Hematopoietic multipotent progenitor cell treated with erythropoietin and hydrocortisone succinate and interleukin-3 and kit ligand, for 4 days (in vitro differentiated cells): ENCODE measurements around the gene MYCBP2.
"Not testable (repeated sequence)": the region's sequence is repeated elsewhere in the genome, so short reads cannot be mapped to it uniquely, and the experiment has no call there.

Experiments used
- DNase-seq: peaks from one replicate; pipeline ENCODE4 v3.0.0-alpha.2; 2015

Gene MYCBP2

GRCh38 chr13:77326905-77327604, at the start of gene MYCBP2:
Gene MYCBP2, minus strand, starts transcription at chr13:77327094. Its CDS starts 319 bp downstream, at chr13:77326775.
- peak; percentile 99 for DNase-seq

DNA sequence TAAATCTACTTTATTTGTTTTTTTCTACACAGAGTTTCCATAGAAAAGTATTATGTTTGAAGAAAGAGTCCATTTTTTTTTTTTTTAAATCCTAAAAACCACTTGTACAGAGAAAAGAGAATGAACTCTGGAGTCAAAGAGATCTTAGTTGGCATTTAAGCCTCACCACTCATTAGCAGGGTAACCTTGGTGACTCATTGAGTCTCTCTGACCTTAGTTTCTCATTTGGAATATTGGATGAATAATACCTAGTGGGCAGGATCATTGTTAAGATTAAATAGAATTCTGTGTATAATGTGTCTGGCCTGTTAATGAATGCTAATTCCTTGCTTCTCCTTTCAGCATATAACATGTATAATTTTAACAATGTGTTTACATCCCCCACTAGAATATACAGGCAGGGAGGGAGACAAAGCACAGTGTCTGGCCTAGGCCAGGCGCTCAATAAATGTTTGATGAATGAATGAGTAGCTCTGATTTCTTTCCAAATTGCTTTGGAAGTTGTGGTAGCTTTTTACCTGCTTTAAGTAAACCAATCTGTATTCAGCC, 48.7 kb upstream of the MYCBP2 start:
- DNase-seq: no peak

DNA sequence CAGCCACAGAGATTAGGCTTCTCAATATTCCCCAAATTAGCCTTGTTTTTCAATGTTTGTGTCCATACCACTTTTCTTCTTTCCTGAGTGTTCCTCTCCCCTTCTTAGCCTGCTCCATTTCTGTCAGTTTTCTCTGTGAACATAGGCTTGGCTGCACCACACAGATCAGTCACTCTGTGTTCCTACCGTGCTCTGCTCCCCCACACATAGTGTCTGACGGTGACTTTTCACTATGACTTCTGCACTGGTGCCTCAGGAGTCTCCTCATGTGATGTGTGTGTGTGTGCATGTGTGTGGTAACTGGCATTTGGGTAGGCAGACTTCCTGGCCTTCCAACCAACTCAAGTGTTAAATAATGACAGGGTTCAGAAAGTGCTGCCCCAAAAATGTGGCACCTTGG, 47.9 kb upstream of the MYCBP2 start:
- DNase-seq: no peak

DNA sequence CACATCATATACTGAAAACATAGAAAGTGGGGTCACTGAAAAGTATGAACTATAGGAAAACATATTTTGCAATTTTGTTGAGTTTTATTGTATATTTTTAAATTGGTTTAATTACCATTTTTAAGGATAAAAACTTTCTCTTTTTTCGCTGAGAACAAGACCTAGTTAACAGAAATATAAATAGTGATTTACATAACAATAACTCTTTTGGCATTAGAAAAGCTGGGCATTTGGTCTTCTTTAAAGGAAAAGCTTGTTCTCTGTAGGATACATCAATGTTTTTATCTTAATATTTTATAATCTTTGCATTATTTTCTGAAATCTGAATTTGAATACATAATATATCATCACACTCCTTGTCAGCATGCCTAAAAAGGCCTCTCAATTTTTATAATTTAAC, 47.4 kb upstream of the MYCBP2 start:
- no peak for DNase-seq

GRCh38 chr13:77373502-77373901, 46.6 kb upstream of the MYCBP2 start:
- no peak for DNase-seq

- DNase-seq: peak; percentile 62
These were observed 45.4 kb upstream of the MYCBP2 start for GRCh38 chr13:77372275-77372674.

GRCh38 chr13:77370888-77371287, 44.0 kb upstream of the MYCBP2 start:
- DNase-seq: no peak

- no peak for DNase-seq
These were observed 35.3 kb upstream of the MYCBP2 start for GRCh38 chr13:77362166-77362565.

- no peak for DNase-seq
These were observed 33.3 kb upstream of the MYCBP2 start for GRCh38 chr13:77360032-77360685.

- DNase-seq: no peak
These were observed 32.3 kb upstream of the MYCBP2 start for GRCh38 chr13:77359171-77359570.

DNA sequence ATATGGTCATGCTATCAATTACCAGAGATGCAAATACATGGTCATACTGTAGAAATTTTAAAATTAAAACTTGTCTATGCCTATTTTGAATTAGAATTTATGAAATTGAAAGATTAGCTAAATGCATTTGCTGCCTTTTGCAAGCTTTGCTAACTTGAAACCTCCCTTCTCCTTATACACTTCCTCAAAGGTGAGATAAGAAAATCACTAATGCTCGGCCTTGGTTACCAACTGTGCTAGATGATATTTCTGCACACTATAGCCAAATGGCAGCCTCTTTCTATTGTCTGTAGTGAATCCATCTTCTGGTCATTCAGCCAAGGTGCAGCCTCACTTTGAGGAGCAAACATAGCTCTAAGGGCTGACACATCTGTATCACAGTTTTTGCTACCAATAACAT, 31.1 kb upstream of the MYCBP2 start:
- peak; percentile 14 for DNase-seq

DNA sequence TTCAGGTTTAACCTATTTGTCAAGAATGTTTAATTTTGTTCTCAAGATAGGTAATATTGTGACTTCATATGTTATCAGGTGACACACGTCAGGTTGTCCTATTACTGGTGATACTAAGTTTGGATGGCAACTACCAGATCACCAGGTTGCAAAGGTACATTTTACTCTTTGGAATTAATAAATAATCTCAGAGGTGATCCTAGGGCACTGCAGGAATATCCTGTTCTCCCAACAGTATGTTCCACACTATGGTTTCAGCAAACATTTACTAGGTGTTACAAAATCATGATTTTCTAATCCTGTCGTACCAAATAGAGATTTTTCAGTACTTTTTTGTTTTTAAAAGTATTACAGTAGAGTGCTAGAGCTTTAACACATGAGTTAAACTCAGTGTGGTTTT, 29.3 kb upstream of the MYCBP2 start:
- no peak for DNase-seq

GRCh38 chr13:77353995-77354394, 27.1 kb upstream of the MYCBP2 start:
- peak; percentile 62 for DNase-seq

GRCh38 chr13:77351315-77351714, 24.4 kb upstream of the MYCBP2 start:
- DNase-seq: peak; percentile 7

GRCh38 chr13:77350811-77351210, 23.9 kb upstream of the MYCBP2 start:
- DNase-seq: no peak

GRCh38 chr13:77349365-77349764, 22.5 kb upstream of the MYCBP2 start:
- DNase-seq: peak; percentile 43

GRCh38 chr13:77347351-77347750, 20.5 kb upstream of the MYCBP2 start:
- DNase-seq: not testable (repeated sequence)

- DNase-seq: peak; percentile 25
These were observed 18.4 kb upstream of the MYCBP2 start for GRCh38 chr13:77345150-77345780.

DNA sequence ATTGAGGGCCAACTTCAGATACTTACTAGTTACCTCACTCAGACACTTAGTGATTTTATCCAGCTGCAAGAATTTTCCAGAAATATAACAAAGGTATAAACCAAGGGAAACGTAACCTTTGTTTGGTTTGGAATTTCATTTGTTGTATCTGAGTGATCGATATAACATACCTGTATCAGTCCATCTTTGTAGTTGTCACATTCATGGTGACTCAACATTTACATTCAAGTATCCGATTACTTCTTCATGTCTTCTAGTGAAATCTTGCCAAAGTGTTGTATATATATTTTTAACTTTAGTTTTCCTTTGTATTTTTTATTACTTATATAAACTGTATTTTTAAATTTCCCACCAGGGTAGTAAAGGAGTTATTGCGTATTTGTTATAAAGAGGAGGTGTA, 16.9 kb upstream of the MYCBP2 start:
- DNase-seq: no peak

DNA sequence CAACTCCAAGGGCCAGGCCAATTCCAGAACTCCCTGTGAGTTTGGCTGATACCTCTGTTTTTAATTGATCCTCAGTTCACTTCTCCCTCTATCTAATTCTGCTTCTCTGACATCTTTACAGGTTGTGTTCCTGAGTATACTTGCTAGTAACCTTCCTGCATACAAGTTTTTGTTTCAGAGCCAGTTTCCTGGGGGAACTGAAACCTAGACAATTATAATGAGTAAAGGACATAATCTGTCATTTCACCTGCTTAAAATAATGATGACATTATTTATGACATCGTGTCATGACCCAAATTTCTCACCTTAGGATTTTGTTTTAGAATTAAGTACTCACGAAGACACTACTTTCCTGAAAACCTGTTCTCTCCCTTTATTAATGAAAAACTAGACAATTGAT, 12.5 kb upstream of the MYCBP2 start:
- DNase-seq: no peak

DNA sequence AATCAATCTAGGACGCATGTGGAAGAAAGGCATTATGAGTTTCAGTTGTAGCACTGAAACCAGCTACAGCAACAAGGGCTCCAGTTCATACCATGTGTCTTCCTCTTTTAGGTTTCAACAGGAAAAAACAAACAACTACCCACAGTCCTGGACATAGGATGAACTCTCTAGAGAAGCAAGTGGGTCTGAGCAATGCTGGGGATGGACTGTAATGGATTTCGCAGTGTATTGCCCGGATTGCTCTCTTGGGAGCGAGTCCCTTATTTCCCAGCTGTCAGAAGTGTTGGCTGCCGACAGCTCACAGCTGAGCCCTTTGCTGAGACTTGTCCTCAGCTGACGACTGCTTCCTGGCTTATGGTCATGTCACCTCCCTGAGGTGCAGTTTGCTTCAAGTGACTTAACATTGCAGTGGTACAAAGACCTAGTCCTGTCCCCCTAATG, 12.1 kb upstream of the MYCBP2 start:
- DNase-seq: no peak

DNA sequence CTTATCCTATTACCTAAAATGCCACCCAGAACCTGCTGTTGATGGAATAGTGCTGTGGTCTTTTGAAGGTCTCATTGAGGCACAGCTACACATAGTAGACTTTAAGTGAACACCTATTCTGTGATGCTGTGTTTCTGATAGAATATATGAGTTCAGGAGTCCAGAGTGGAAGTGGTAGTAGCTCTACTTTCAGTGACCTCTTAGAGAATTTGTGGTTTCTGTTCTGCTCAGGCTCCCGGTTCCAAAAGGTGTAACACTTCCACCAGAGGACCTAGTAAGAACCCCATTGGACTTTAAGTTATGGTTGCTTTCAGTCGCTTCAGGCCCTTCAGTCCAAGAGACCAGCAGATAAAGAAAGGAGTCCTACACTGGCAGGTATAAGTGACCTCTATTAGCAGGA, 11.4 kb upstream of the MYCBP2 start:
- DNase-seq: no peak

DNA sequence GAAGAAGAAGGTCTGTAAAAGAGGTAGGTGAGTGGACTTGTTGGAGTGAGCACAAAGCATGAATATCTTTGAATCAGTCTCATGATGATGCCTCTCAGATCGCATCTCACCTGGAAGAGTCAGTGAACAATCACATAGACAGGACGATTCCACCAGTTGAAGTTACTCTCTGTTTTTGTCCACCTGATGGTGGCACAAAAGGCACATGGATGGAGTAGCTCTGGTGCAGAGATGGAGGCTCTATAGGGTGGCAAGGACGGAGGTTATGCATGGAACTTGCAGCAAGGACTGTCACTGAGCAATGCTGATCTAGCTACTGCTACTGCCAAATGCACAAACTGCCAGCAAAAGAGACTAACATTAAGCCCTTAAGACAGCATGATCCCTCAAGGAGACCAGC, 10.3 kb upstream of the MYCBP2 start:
- no peak for DNase-seq

DNA sequence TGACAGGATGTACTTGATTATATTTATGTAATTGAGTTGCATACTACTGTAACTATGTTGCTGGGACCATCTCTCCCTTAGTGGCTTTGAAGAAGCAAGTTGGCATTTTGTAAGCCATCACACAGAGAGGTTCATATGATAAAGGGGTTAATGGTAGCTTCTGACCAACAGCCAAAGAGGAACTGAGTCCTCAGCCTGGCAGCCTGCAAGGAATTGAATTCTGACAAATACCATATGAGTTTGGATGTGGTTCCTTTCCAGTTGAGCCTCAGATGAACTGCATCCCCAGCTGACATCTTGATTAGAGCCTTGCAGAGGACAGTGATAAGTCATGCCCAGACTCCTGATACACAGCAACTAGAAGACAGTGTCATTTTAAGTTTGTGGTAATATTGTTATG, 8.6 kb upstream of the MYCBP2 start:
- DNase-seq: no peak
